ENCODE results near the gene DCUN1D2.

DNA sequence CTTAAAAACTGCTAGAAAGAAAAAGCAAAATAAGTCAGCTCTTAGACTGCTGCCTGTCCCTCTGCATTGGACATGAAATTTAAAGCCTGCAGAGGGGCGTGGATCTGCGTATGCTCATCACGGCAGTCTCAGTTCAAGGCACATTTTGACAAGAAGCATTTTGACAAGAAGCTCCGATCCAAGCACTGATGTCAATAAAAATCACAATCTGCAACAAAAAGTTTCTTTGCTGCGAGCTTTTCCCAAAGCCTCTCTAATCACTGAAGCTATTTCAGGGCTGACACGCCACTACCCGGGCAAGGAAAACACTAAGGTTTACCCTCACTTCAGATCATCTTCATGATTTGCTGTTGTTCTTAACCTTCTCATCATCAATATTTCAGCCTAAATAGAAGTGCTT is 7.4 kb downstream of the DCUN1D2 start:
- TF ChIP-seq, protein P1, sequence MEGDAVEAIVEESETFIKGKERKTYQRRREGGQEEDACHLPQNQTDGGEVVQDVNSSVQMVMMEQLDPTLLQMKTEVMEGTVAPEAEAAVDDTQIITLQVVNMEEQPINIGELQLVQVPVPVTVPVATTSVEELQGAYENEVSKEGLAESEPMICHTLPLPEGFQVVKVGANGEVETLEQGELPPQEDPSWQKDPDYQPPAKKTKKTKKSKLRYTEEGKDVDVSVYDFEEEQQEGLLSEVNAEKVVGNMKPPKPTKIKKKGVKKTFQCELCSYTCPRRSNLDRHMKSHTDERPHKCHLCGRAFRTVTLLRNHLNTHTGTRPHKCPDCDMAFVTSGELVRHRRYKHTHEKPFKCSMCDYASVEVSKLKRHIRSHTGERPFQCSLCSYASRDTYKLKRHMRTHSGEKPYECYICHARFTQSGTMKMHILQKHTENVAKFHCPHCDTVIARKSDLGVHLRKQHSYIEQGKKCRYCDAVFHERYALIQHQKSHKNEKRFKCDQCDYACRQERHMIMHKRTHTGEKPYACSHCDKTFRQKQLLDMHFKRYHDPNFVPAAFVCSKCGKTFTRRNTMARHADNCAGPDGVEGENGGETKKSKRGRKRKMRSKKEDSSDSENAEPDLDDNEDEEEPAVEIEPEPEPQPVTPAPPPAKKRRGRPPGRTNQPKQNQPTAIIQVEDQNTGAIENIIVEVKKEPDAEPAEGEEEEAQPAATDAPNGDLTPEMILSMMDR (IDR thresholded peaks at IDR 0.05): no peak
- no peak for TF ChIP-seq POLR2AphosphoS5 (IDR thresholded peaks at IDR 0.05)
